GM19324 (cell line): ENCODE measurements around the gene MBOAT1.
"Not testable (repeated sequence)": the region's sequence is repeated elsewhere in the genome, so short reads cannot be mapped to it uniquely, and the experiment has no call there.

Experiments
- ATAC-seq: cut with Tn5 transposase; IDR thresholded peaks from one replicate; pipeline ENCODE4 v1.9.1; 2021; ENCODE audit warnings: mild to moderate bottlenecking, moderate library complexity; ENCODE audit not compliant: unreplicated experiment, low FRiP score

The MBOAT1 gene

GRCh38 chr6:20142866-20143265, 69.4 kb downstream of the MBOAT1 start:
- ATAC-seq: no peak

DNA sequence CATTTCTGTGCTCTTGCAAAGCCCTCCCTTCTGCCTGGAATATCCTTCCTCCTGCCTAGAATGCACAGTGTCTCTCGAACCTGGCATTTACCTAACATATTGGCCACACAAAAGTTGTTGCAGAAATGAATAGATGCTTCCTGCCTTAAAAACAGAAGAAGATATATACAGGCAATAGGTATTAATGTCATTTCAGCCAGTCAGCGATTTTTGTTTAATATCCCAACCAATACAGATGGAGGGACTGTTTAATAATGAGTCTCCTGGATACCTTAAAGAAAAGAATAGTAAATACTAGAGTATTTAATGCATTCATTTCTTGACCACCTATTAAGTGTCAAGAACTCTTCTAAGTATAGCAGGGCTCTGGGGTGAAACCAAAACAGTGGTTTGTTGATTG, 70.3 kb downstream of the MBOAT1 start:
- ATAC-seq: no peak

- ATAC-seq: not testable (repeated sequence)
Observed at GRCh38 chr6:20139127-20139963, 72.9 kb downstream of the MBOAT1 start.

GRCh38 chr6:20137837-20138236, 74.4 kb downstream of the MBOAT1 start:
- no peak for ATAC-seq

DNA sequence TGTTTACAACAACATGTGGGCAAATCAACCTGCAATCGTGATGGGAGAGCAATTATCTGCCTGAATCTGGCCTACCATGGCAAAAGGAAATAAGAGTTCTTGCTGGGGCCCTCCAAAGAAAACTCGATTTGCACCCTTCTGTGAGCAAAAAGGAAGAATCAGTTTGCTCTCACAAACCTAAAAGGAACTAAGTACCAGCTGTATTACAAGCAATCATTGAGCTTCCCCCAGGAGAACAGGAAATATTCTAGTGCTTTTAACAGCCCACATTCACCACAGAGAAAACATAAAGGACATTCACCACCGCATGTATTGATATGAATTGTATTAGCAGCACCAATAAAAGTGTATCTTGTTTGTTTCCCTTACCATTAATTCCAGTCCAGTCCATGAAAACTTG, 75.0 kb downstream of the MBOAT1 start:
- ATAC-seq: no peak

DNA sequence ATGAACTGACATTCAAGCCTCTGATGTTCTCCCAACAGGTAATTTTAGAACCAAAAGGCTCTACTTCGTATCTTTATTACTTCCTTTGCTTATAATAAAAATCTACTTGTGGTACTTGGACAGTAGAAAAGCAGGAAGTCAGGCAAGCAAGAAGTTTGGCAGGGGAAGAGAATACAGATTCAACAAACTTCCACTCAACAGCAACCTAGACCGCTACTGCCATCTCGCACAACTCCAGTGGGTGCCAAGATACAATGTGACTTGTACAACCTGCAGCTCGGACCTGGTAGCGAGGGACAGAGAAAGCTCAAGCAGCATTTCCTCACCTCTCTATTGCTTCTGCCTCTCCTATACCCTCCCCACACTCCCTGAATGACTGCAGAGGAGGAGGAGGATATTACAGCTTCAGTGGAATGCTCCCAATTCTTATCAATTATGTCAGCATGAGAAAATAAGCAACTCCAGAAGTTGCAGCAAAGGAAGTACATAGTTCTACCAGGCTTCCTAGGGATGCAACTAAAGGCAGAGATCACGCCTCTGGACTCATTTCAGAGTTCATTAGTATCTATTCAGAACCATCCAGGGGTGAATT, 76.5 kb downstream of the MBOAT1 start:
- ATAC-seq: no peak

DNA sequence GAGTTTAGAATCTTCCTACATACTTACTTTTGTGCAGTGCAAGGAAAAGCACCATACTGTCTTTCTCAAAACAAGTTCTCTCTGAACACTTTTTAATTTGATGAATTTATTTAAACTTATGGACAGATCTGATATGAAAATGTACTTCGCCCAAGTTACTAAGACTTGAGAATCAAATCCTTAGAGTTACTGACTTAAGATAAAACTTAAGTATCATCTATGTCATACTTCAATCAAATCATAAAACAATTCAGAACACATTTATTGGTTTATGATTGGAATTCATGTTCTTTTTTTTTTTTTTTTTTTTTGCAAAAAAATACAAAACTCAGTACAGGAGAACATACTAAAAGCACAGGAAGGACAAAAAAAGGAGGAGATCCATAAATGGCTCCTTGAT, 77.7 kb downstream of the MBOAT1 start:
- ATAC-seq: no peak

DNA sequence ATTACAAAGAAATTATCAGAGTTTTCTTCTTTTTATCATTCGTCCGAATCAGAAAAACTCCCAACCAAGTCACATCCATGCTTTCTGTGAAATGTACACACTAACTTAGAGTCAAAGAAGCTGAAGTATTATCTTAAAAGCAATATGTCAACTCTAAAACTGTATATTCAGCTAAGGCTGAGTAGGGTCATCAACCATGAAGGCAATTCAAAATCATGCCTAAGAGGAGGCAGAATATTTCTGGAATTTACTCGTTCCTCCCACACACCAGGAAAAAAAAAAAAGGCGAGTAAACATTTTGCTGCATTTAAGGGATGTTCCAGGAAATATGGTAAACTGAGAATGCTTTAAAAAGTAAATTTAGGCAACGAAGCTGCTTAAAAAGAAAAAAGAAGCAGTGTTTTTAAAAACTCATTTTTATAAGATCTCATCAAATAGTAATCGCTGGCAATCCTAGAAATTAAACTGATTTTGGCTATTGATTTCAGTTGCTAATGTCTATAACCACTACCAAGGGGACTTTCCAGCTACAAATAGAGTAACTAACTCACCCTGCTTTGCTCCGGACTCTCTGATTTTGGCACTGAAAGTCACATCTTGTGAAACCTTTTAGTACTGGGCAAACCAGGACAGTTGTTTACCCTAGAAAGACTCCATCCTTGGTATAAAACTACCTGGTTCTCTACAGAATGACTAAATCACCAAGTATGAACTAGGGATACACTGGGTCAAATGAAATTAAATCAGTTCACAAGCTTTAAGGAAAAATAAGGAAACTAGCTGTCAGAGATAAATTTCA, 82.8 kb downstream of the MBOAT1 start:
- ATAC-seq: no peak

GRCh38 chr6:20128018-20128417, 84.3 kb downstream of the MBOAT1 start:
- ATAC-seq: no peak

DNA sequence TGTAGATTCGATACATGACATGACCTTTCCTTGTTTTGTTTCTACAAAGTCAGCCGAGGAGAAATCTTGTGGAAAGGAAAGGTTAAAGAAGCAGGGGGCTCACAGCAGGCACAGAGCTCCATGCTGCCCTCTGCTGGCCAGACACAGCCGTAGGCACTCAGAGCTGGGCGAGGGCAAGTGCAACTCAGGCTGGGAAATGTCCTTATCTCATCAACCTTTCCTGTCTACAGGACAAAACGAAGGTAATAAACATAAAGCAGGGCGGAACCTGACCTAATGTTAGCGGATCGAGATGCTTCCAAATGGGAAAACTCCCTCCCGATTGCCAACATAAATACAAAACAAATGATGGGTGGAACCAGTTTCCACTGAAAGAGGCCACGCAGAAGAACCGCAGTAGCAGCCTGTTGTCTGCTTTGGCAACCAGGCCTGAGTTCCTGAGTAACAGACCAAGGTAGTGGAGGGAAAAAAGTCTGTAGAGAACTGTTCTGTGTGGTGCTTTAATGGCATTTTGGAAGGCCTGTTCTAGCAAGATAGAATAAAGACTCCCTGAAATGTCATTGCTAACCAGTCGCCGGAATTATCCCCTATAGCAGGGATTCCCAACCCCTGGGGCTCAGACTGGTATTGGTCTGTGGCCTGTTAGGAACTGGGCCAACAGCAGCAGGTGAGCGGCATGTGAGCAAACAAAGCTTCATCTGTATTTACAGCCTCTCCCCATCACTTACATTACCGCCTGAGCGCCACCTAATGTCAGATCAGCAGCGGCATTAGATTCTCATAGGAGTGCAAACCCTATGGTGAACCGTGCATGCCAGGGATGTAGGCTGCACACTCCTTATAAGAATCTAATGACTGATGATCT, 85.2 kb downstream of the MBOAT1 start:
- ATAC-seq: peak; percentile 65

DNA sequence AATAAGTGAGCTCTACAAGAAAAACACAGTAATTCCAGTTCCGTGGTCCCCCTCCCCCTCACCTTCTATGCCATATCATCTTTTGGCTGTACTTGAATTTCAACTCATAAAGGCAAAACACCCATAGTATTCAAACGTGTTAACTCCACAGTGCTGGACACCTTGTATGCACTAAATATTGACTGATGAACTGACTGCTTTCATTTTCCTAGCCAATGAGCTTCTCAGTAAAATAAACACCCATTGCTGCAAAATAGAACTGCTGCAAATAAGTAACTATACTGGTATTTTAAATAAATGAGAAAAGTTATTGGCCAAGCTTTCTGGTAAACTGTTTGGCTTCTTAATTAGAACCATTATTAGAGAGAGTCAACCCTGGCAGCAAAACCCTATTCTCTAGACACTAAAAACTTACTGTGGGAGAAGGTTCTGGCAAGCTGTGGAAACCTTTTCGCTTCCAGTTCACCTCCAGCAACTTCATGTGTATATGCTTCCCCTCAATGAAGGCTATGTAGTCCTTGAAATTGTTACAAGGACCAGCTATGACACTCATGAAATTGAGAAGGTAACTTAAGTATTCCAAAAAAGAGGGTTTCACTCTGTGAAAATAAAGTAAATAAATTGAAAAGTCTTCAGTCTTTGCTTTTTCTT, 86.0 kb downstream of the MBOAT1 start:
- no peak for ATAC-seq

- ATAC-seq: no peak
Observed at GRCh38 chr6:20124545-20124944, 87.7 kb downstream of the MBOAT1 start.

DNA sequence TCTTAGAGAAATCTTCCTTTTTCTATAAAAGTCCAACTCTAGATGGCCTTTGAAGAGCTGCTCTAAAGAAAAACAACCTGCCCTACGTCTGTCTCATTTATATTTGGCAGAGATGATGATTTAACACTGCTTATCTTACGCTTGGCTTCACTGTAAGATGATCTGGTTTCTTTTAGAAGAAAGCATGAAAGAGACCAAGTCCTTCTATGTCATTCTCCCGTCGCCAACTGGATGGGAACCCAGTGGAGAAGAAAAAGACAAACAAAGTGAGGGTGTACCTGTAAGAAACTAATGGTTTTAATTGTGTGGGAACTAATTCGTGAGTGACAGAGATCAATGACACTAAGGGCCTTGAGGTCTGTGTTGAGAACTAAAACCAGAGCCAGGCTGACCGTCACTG, 92.8 kb downstream of the MBOAT1 start:
- ATAC-seq: no peak

GRCh38 chr6:20118892-20119291, 93.4 kb downstream of the MBOAT1 start:
- ATAC-seq: no peak

- ATAC-seq: no peak
Observed at GRCh38 chr6:20117474-20117873, 94.8 kb downstream of the MBOAT1 start.

- no peak for ATAC-seq
Observed at GRCh38 chr6:20116792-20117191, 95.5 kb downstream of the MBOAT1 start.

DNA sequence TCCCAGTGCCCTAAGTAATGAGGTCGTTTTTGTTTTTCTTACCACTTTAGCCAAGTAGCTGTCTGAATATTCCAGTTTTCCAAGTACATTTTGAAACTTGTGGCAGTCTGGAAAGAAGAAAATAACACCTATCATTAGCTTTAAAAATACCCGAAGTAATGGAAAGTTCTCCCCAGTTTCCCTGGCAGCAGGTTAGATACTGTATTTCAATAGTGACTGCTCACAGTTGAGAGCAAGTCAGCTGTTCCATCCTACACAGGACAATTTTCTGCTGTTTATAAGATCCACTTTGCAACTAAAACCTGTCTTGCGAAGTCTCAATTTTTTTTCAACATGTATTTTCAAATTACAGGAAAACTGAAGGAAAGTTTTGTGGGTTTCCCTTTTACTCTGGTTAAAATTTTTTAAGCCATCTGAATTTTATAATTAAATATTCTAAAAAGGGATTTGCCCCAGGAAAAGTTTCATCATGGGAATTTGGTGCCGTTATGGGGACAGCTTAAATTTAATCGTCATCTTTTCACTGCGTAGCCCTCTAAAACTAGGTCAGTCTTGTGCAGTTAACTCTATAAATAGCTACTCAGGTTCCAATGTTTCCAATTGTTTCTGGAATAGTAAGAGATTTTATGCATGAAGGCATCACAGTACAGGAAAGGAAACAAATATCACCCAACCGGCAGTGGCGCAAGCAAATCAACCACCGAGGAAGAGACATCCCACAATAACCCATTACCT, 96.9 kb downstream of the MBOAT1 start:
- no peak for ATAC-seq

- ATAC-seq: no peak
Observed at GRCh38 chr6:20113649-20114224, 98.5 kb downstream of the MBOAT1 start.

GRCh38 chr6:20112841-20113240, 99.4 kb downstream of the MBOAT1 start:
- ATAC-seq: no peak
